Esophagus muscularis mucosa (tissue), 3 donors: ENCODE data around the gene POLDIP2.

ENCODE experiments used
- CTCF ChIP-seq, 3 experiments: fragments of 200-600 bp in 2 of 3; fragments of 450-650 bp in 1 of 3; sonication (generic) in 2 of 3; IDR thresholded peaks; one replicate each; pipeline ENCODE4 v1.5.1; 2017 to 2019; ENCODE audit warnings: antibody characterized with exemption in 3 of 3, mild to moderate bottlenecking in 2 of 3, moderate library complexity in 1 of 3
- POLR2A ChIP-seq: fragments of 450-650 bp; IDR thresholded peaks from one replicate; pipeline ENCODE4 v1.6.1; 2017; ENCODE audit warnings: antibody characterized with exemption, moderate library complexity, mild to moderate bottlenecking, low read depth

- TF ChIP-seq CTCF (IDR thresholded peaks at IDR 0.05) (no peak), POLR2A (no peak)
These were observed 9.3 kb upstream of the POLDIP2 start for GRCh38 chr17:28366605-28367004.
